GM23338 (cell line): ENCODE data around the gene DNAJC7.

Experiments
- CREB1 ChIP-seq: fragments of 250-450 bp; sonication (Bioruptor Pico); IDR thresholded peaks from 2 replicates; pipeline ENCODE4 v1.5.0; 2020; ENCODE audit warnings: low read depth, mild to moderate bottlenecking, moderate library complexity
- CTCF ChIP-seq, 2 experiments: fragments of 200-600 bp in 1 of 2; sonication (generic) in 1 of 2; conservative IDR thresholded peaks; 2 replicates each; pipeline versions ENCODE4 v1.5.1 to v1.6.1; 2016 to 2017; ENCODE audit warnings: antibody characterized with exemption in 2 of 2, low read depth in 2 of 2, mild to moderate bottlenecking in 2 of 2, moderate library complexity in 1 of 2
- EZH2 ChIP-seq: fragments of 200-600 bp; sonication (generic); IDR thresholded peaks from one replicate; pipeline ENCODE4 v1.8.0; 2017; ENCODE audit warnings: antibody characterized with exemption, mild to moderate bottlenecking, low read depth; ENCODE audit not compliant: unreplicated experiment
- EZH2phosphoT487 ChIP-seq: fragments of 200-600 bp; sonication (generic); IDR thresholded peaks from one replicate; pipeline ENCODE4 v1.8.1; 2018; ENCODE audit warnings: antibody characterized with exemption; ENCODE audit not compliant: unreplicated experiment
- POLR2AphosphoS5 ChIP-seq: IDR thresholded peaks from 2 replicates; pipeline ENCODE4 v1.6.1; 2016; ENCODE audit warnings: antibody characterized with exemption, low read depth
- REST ChIP-seq: IDR thresholded peaks from one replicate; pipeline ENCODE4 v1.6.1; 2018; ENCODE audit warnings: antibody characterized with exemption; ENCODE audit not compliant: unreplicated experiment

GRCh38 chr17:42059815-42060214, 42.6 kb upstream of the DNAJC7 start:
- TF ChIP-seq CTCF (conservative IDR thresholded peaks at IDR 0.05; ENCODE audit: low read depth in 2 of 2), result no peak
- TF ChIP-seq REST, result no peak
- no peak for TF ChIP-seq CREB1 (CRISPR knock-in tag)
- no peak for TF ChIP-seq POLR2AphosphoS5
- no peak for TF ChIP-seq EZH2phosphoT487
- no peak for TF ChIP-seq EZH2
